Vagina (tissue), 2 donors: ENCODE results near the gene SIRT1.

Experiments
- CTCF ChIP-seq, 3 experiments: fragments of 450-650 bp in 2 of 3; fragments of 200-600 bp in 1 of 3; sonication (generic) in 1 of 3; IDR thresholded peaks; one replicate each; pipeline ENCODE4 v1.5.1; 2017 to 2019; ENCODE audit warnings: antibody characterized with exemption in 3 of 3, mild to moderate bottlenecking in 2 of 3, moderate library complexity in 2 of 3
- POLR2AphosphoS5 ChIP-seq, 2 donors: sonication (generic); formaldehyde crosslinking; IDR thresholded peaks; one replicate each; pipeline ENCODE4 v1.9.0; 2017; ENCODE audit warnings: antibody characterized with exemption in 2 of 2, mild to moderate bottlenecking in 2 of 2, low read depth in 1 of 2; ENCODE audit not compliant: insufficient read depth in 1 of 2

GRCh38 chr10:67851186-67851585, 33.3 kb upstream of the SIRT1 start:
- TF ChIP-seq CTCF (IDR thresholded peaks at IDR 0.05) (no peak), POLR2AphosphoS5 (IDR thresholded peaks at IDR 0.05; ENCODE audit: insufficient read depth in 1 of 2, low read depth in 1 of 2) (no peak)
